Panc1 (cell line): Measurements from ENCODE around the gene SLC16A6.

Experiments
- POLR2AphosphoS5 ChIP-seq: IDR thresholded peaks from 2 replicates; pipeline ENCODE4 v1.6.1; 2012; ENCODE audit warnings: mild to moderate bottlenecking, low read depth, low read length, moderate library complexity
- SIN3A ChIP-seq: IDR thresholded peaks from 2 replicates; pipeline ENCODE4 v1.6.1; 2012; ENCODE audit warnings: low read depth, mild to moderate bottlenecking, low read length, moderate library complexity, borderline replicate concordance; ENCODE audit not compliant: insufficient read depth
- TF ChIP-seq, protein P1 (sequence below): fragments of 450-650 bp; IDR thresholded peaks from 2 replicates; pipeline ENCODE4 v1.5.1; 2017; ENCODE audit warnings: mild to moderate bottlenecking

DNA sequence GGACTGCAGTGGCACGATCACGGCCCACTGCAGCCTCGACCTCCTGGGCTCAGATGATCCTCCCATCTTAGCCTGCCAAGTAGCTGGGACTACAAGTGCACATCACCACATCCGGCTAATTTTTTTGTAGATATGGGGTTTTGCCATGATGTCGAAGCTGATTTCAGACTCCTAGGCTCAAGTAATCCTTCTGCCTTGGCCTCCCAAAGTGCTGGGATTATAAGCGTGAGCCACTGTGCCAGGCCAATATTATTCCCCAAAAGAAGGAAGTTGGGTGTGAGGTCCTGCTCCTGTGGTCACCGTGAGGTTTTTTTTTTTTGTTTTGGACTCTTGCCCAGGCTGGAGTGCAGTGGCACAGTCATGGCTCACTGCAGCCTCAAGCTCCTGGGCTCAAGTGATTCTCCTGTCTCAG lies 41.6 kb downstream of the SLC16A6 start:
- TF ChIP-seq, protein P1, sequence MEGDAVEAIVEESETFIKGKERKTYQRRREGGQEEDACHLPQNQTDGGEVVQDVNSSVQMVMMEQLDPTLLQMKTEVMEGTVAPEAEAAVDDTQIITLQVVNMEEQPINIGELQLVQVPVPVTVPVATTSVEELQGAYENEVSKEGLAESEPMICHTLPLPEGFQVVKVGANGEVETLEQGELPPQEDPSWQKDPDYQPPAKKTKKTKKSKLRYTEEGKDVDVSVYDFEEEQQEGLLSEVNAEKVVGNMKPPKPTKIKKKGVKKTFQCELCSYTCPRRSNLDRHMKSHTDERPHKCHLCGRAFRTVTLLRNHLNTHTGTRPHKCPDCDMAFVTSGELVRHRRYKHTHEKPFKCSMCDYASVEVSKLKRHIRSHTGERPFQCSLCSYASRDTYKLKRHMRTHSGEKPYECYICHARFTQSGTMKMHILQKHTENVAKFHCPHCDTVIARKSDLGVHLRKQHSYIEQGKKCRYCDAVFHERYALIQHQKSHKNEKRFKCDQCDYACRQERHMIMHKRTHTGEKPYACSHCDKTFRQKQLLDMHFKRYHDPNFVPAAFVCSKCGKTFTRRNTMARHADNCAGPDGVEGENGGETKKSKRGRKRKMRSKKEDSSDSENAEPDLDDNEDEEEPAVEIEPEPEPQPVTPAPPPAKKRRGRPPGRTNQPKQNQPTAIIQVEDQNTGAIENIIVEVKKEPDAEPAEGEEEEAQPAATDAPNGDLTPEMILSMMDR, result no peak
- TF ChIP-seq POLR2AphosphoS5, result no peak
- no peak for TF ChIP-seq SIN3A
